Panc1 (cell line): ENCODE data around the gene KIF25. TPM values are rescaled to one million over a fixed set of nuclear protein-coding genes. Genes with fewer than 3 reads are reported as not detected.

ENCODE experiments used
- ATAC-seq: fragments of 200-7000 bp; cut with Tn5 transposase; 2 replicates; pipeline ENCODE4 v1.9.1; 2020; ENCODE audit warnings: mild to moderate bottlenecking, moderate library complexity
- BruUV-seq: library from RNA; stranded (reverse); fragments of 400-500 nt; replicated peaks from 2 replicates; lab custom pipeline; 2021; lab: Mats Ljungman, UMichigan
- CTCF ChIA-PET: fragments of 300-600 bp; sonication (Branson Sonifier 250); formaldehyde crosslinking; loops from one replicate; lab custom pipeline; 2022; ENCODE audit warnings: antibody characterized with exemption; lab: Charles Lee
- POLR2A ChIA-PET: fragments of 300-600 bp; sonication (Branson Sonifier 250); formaldehyde crosslinking; loops from one replicate; lab custom pipeline; 2022; ENCODE audit warnings: antibody characterized with exemption; lab: Charles Lee
- DNase-seq: peaks from one replicate; pipeline ENCODE4 v3.0.0-alpha.2; 2010; ENCODE audit warnings: low read depth, low spot score
- H3K27ac ChIP-seq: 2 replicates; pipeline ENCODE4 v1.5.1; 2011; ENCODE audit warnings: mild to moderate bottlenecking, low read length, inconsistent platforms
- H3K27me3 ChIP-seq: fragments of 200-500 bp; sonication (Bioruptor generic); 2 replicates; pipeline ENCODE4 v1.6.0; 2014; ENCODE audit warnings: low read length, inconsistent platforms; ENCODE audit not compliant: control insufficient read depth, insufficient read depth
- H3K36me3 ChIP-seq: fragments of 200-500 bp; sonication (Bioruptor generic); 2 replicates; pipeline ENCODE4 v1.5.1; 2014; ENCODE audit warnings: inconsistent platforms, mild to moderate bottlenecking, low read length, moderate library complexity; ENCODE audit not compliant: control insufficient read depth, insufficient read depth
- H3K4me1 ChIP-seq: 2 replicates; pipeline ENCODE4 v1.5.1; 2011; ENCODE audit warnings: inconsistent platforms, mild to moderate bottlenecking, low read length, moderate library complexity; ENCODE audit not compliant: control insufficient read depth, insufficient read depth
- H3K4me3 ChIP-seq, 2 experiments: 2 replicates each; pipeline ENCODE4 v1.5.1; 2011 to 2012; ENCODE audit warnings: low read depth in 2 of 2, low read length in 2 of 2, mild to moderate bottlenecking in 2 of 2, inconsistent platforms in 1 of 2, moderate library complexity in 1 of 2
- H3K9me3 ChIP-seq: fragments of 200-500 bp; sonication (Bioruptor generic); 2 replicates; pipeline ENCODE4 v1.5.1; 2014; ENCODE audit warnings: low read depth, mild to moderate bottlenecking, inconsistent platforms, low read length, moderate library complexity; ENCODE audit not compliant: control insufficient read depth, insufficient read depth
- POLR2AphosphoS5 ChIP-seq: IDR thresholded peaks from 2 replicates; pipeline ENCODE4 v1.6.1; 2012; ENCODE audit warnings: mild to moderate bottlenecking, low read depth, low read length, moderate library complexity
- SIN3A ChIP-seq: IDR thresholded peaks from 2 replicates; pipeline ENCODE4 v1.6.1; 2012; ENCODE audit warnings: low read depth, mild to moderate bottlenecking, low read length, moderate library complexity, borderline replicate concordance; ENCODE audit not compliant: insufficient read depth
- TCF7L2 ChIP-seq: IDR thresholded peaks from 2 replicates; pipeline ENCODE4 v1.6.1; 2011; ENCODE audit warnings: mild to moderate bottlenecking, low read depth, low read length, inconsistent platforms
- in situ Hi-C: cut with HindIII; loops from 2 replicates; pipeline ENCODE4 v1.10.0; 2016; ENCODE audit warnings: low sequenced_read_pairs, low pct_unique_long_range_greater_than_20kb
- intact Hi-C: fragments of 100-400 bp; cut with micrococcal nuclease; formaldehyde crosslinking; loops from one replicate; pipeline ENCODE4 v1.10.0; 2022; ENCODE audit not compliant: unreplicated experiment
- total RNA-seq: library from RNA; stranded (reverse); gene quantifications from one replicate; pipeline ENCODE4 v1.2.1, GENCODE V29; 2021; ENCODE audit not compliant: unreplicated experiment
- TF ChIP-seq, protein P1 (sequence below), 2 experiments: IDR thresholded peaks; 2 replicates each; pipeline ENCODE4 v1.6.1; 2011 to 2012; ENCODE audit warnings: low read depth in 2 of 2, control low read depth in 1 of 2, low read length in 1 of 2, mild to moderate bottlenecking in 1 of 2, moderate library complexity in 1 of 2; ENCODE audit not compliant: insufficient read depth in 1 of 2
- TF ChIP-seq, protein P2 (sequence below): fragments of 450-650 bp; IDR thresholded peaks from 2 replicates; pipeline ENCODE4 v1.5.1; 2017; ENCODE audit warnings: mild to moderate bottlenecking

KIF25 gene
- total RNA-seq, 1 experiment from 2014 or later = 0.44 TPM

- DNase-seq = no peak
- 0 out of 2 replicates have a peak, but pooled peaks have one; percentile 18 for ATAC-seq
- Histone ChIP-seq H3K4me3 (no peak overlapping the region), H3K36me3 (no peaks in the 10 kb centered on the region), H3K27ac (no peak overlapping the region), H3K27me3 (no peaks in the 10 kb centered on the region), H3K4me1 (no peaks in the 10 kb centered on the region), H3K9me3 (no peaks in the 10 kb centered on the region)
- ChIA-PET POLR2A (no interaction called here), CTCF (interaction anchor here (0.6 kb wide), 1 partner anchor 19 kb away, joined by 3 read pairs; no protein-coding TSS in a partner anchor)
- in situ Hi-C loops = no loop called here
- no TSS peak for BruUV-seq
- TF ChIP-seq, protein P1, sequence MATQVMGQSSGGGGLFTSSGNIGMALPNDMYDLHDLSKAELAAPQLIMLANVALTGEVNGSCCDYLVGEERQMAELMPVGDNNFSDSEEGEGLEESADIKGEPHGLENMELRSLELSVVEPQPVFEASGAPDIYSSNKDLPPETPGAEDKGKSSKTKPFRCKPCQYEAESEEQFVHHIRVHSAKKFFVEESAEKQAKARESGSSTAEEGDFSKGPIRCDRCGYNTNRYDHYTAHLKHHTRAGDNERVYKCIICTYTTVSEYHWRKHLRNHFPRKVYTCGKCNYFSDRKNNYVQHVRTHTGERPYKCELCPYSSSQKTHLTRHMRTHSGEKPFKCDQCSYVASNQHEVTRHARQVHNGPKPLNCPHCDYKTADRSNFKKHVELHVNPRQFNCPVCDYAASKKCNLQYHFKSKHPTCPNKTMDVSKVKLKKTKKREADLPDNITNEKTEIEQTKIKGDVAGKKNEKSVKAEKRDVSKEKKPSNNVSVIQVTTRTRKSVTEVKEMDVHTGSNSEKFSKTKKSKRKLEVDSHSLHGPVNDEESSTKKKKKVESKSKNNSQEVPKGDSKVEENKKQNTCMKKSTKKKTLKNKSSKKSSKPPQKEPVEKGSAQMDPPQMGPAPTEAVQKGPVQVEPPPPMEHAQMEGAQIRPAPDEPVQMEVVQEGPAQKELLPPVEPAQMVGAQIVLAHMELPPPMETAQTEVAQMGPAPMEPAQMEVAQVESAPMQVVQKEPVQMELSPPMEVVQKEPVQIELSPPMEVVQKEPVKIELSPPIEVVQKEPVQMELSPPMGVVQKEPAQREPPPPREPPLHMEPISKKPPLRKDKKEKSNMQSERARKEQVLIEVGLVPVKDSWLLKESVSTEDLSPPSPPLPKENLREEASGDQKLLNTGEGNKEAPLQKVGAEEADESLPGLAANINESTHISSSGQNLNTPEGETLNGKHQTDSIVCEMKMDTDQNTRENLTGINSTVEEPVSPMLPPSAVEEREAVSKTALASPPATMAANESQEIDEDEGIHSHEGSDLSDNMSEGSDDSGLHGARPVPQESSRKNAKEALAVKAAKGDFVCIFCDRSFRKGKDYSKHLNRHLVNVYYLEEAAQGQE (IDR thresholded peaks at IDR 0.05; ENCODE audit: insufficient read depth in 1 of 2, low read depth in 2 of 2, low read length in 1 of 2) = no peak
- no peak for TF ChIP-seq POLR2AphosphoS5
- TF ChIP-seq SIN3A = no peak
- intact Hi-C loops = no loop called here
Observed at GRCh38 chr6:167979436-167980139, 17.9 kb upstream of the KIF25 start.

DNA sequence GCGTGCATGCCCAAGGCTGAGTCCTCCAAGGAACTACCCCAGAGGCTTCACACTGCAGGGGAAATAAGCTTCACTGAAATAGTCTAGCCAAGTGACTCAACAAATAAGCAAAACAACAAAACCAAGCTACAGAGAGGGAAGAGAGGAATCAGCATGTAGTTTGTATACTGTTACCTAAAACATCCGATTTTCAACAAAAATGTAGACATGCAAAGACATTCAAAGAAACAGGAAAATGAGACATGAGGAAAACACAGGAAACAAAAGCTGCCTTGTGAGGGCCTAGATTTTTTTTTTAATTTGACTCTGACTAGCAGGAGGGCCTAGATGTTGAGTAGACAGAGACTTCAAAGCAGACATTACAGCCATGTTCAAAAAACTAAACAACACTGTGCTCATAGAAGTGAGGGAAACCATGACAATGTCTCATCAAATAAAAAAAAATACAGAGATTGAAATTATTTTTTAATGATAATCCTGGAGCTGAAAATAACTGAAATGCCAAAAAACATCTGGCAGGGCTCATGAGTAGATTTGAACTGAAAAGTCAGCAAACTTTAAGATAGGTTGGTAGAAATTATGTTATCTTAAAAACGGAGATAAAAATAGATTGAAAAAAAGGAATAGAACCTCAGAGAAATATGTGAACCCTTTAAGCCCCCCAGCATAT is 16.4 kb upstream of the KIF25 start:
- no peak for TF ChIP-seq SIN3A
- TF ChIP-seq, protein P2, sequence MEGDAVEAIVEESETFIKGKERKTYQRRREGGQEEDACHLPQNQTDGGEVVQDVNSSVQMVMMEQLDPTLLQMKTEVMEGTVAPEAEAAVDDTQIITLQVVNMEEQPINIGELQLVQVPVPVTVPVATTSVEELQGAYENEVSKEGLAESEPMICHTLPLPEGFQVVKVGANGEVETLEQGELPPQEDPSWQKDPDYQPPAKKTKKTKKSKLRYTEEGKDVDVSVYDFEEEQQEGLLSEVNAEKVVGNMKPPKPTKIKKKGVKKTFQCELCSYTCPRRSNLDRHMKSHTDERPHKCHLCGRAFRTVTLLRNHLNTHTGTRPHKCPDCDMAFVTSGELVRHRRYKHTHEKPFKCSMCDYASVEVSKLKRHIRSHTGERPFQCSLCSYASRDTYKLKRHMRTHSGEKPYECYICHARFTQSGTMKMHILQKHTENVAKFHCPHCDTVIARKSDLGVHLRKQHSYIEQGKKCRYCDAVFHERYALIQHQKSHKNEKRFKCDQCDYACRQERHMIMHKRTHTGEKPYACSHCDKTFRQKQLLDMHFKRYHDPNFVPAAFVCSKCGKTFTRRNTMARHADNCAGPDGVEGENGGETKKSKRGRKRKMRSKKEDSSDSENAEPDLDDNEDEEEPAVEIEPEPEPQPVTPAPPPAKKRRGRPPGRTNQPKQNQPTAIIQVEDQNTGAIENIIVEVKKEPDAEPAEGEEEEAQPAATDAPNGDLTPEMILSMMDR = no peak
- no peak for TF ChIP-seq POLR2AphosphoS5
- TF ChIP-seq, protein P1 (IDR thresholded peaks at IDR 0.05; ENCODE audit: insufficient read depth in 1 of 2, low read depth in 2 of 2, low read length in 1 of 2) = no peak
- no peak for TF ChIP-seq TCF7L2
- Histone ChIP-seq H3K27me3 (no peaks in the 10 kb centered on the region), H3K4me3 (no peak overlapping the region), H3K27ac (no peak overlapping the region), H3K9me3 (no peaks in the 10 kb centered on the region; the same call in 1 of the 2 replicates), H3K36me3 (no peaks in the 10 kb centered on the region), H3K4me1 (no peaks in the 10 kb centered on the region)
- ChIA-PET POLR2A (no interaction called here), CTCF (no interaction called here)
- intact Hi-C loops (no loop called here), in situ Hi-C loops (no loop called here)
- ATAC-seq (no peak), DNase-seq (no peak)
- BruUV-seq = no TSS peak
